IPS-18a (cell line): ENCODE measurements around the gene CD81.
A peak's percentile ranks its signal among the peaks of the same experiment; 100 is the strongest.

ENCODE experiments used
- H3K27ac ChIP-seq: one replicate; pipeline ENCODE4 v1.5.1; 2013; ENCODE audit warnings: low read length
- H3K27me3 ChIP-seq: one replicate; pipeline ENCODE4 v1.6.1; 2013; ENCODE audit warnings: mild to moderate bottlenecking, low read length; ENCODE audit not compliant: control insufficient read depth, insufficient read depth
- H3K36me3 ChIP-seq: one replicate; pipeline ENCODE4 v1.6.1; 2013; ENCODE audit warnings: low read depth, low read length; ENCODE audit not compliant: control insufficient read depth
- H3K4me1 ChIP-seq: one replicate; pipeline ENCODE4 v1.6.1; 2013; ENCODE audit warnings: low read depth, low read length; ENCODE audit not compliant: control insufficient read depth
- H3K4me3 ChIP-seq: one replicate; pipeline ENCODE4 v1.5.1; 2013; ENCODE audit warnings: low read length
- H3K9ac ChIP-seq: one replicate; pipeline ENCODE4 v1.6.1; 2013; ENCODE audit warnings: mild to moderate bottlenecking, low read length, moderate library complexity
- H3K9me3 ChIP-seq: one replicate; pipeline ENCODE4 v1.6.1; 2013; ENCODE audit warnings: low read depth, low read length; ENCODE audit not compliant: control insufficient read depth

CD81 gene

DNA sequence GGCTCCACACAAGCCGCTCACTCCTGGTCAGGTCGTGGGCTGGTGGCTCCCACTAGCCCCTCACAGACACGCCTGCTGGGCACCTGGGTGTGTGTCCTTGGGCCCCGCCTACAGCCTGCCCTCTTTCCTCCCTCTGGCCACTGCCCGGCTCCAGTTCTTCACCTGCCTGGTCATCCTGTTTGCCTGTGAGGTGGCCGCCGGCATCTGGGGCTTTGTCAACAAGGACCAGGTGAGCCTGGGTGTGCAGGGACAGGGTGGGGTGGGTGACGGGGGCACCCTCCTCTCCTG is 17.7 kb downstream of the CD81 start:
- Histone ChIP-seq H3K9ac (no peak overlapping the region), H3K36me3 (peaks cover 4% of the 10 kb centered on the region), H3K4me3 (no peak overlapping the region), H3K4me1 (no peaks in the 10 kb centered on the region), H3K27me3 (no peaks in the 10 kb centered on the region), H3K9me3 (no peaks in the 10 kb centered on the region), H3K27ac (no peak overlapping the region)

DNA sequence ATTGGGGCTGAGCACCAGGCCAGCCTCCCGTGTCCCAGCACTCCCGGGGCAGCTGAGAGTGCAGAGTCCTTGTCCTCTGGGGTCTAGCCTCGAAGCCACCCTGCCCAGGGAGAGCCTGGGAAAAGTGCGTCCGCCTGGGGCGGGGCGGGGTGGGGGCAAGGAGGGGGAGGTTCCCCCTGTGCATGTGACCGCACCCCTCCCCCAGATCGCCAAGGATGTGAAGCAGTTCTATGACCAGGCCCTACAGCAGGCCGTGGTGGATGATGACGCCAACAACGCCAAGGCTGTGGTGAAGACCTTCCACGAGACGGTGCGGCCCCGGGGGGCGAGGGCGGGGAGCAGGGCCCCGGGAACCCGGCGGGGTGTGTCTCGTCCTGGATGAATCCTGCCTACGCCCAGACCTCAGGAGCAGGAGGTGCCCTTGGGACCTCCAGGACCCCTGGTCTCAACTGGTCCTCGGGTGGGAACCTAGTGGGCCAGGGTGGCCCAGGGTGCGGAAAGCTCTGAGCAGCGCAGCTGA is 18.2 kb downstream of the CD81 start:
- no peaks in the 10 kb centered on the region for H3K9me3 ChIP-seq
- no peaks in the 10 kb centered on the region for H3K27me3 ChIP-seq
- H3K4me3 ChIP-seq = no peak overlapping the region
- H3K36me3 ChIP-seq = peaks cover 4% of the 10 kb centered on the region
- no peaks in the 10 kb centered on the region for H3K4me1 ChIP-seq
- H3K27ac ChIP-seq = no peak overlapping the region
- H3K9ac ChIP-seq = no peak overlapping the region

DNA sequence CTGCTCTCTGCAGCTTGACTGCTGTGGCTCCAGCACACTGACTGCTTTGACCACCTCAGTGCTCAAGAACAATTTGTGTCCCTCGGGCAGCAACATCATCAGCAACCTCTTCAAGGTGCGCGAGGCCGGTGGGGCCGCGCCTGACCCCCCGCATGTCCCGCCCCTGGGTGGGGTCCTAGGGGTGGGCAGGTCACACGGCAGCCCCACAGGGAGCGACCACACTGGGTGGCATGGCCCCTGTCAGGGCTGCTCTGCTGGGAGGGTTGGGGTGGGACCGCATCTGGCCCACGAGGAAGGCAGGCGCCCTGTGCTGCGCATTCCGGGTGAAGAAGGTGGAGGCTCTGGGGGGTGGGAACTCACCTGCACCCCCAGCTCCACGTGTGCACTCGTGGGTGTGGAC is 18.7 kb downstream of the CD81 start:
- no peaks in the 10 kb centered on the region for H3K4me1 ChIP-seq
- no peaks in the 10 kb centered on the region for H3K27me3 ChIP-seq
- peaks cover 4% of the 10 kb centered on the region for H3K36me3 ChIP-seq
- no peak overlapping the region for H3K4me3 ChIP-seq
- no peak overlapping the region for H3K9ac ChIP-seq
- no peak overlapping the region for H3K27ac ChIP-seq
- H3K9me3 ChIP-seq = no peaks in the 10 kb centered on the region

DNA sequence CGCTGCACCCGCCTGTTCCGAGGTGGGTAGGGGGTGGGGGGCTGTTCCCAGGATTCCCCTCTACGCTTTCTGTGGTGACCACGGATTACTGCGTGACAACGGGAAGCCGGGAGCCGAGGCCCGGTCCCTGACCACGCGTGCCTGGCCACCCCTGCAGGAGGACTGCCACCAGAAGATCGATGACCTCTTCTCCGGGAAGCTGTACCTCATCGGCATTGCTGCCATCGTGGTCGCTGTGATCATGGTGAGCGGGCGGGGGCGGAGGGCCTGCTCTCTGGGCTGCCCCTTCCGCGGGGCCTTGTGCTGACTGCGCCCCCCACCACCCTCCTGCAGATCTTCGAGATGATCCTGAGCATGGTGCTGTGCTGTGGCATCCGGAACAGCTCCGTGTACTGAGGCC is 19.4 kb downstream of the CD81 start:
- H3K9ac ChIP-seq = no peak overlapping the region
- H3K36me3 ChIP-seq = peaks cover 4% of the 10 kb centered on the region
- no peak overlapping the region for H3K4me3 ChIP-seq
- H3K27ac ChIP-seq = no peak overlapping the region
- H3K27me3 ChIP-seq = no peaks in the 10 kb centered on the region
- no peaks in the 10 kb centered on the region for H3K9me3 ChIP-seq
- no peaks in the 10 kb centered on the region for H3K4me1 ChIP-seq

DNA sequence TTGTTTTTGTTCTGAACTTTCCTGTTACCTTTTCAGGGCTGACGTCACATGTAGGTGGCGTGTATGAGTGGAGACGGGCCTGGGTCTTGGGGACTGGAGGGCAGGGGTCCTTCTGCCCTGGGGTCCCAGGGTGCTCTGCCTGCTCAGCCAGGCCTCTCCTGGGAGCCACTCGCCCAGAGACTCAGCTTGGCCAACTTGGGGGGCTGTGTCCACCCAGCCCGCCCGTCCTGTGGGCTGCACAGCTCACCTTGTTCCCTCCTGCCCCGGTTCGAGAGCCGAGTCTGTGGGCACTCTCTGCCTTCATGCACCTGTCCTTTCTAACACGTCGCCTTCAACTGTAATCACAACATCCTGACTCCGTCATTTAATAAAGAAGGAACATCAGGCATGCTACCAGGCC is 19.9 kb downstream of the CD81 start:
- peaks cover 4% of the 10 kb centered on the region for H3K36me3 ChIP-seq

DNA sequence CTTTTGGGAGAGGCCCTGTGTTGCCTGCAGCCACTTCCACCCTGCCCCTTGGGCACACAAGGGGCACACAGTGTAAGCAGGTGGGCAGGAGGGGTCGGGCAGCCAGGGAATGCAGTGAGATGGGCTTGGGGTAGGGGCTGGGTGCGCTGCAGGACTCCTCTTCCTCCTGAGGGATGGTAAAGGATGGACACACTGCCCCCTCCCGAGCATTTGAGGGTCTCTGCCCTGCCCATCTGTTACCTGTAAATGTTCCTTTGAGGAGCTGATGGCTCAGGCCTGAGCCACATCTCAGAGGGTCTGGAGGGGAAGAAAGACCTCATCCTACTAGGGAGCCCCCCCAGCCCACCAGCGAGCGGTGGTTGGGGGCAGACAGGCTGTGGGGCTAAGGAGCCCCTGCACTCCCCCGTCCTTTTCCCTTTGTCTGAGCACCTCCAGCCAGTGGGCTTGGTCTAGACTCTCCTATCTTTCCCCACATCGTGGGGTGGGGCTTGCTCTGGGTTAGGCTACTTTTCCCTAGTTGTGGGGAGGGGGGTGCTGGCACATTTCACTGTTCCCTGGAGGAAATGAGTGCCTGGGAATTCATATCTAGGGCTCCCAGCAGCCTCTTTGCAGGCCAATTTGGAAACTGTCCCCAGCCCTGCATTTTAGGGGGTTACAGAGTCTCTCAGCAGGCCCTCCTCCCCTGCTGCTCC is 21.7 kb downstream of the CD81 start:
- Histone ChIP-seq H3K9me3 (no peaks in the 10 kb centered on the region), H3K36me3 (peaks cover 11% of the 10 kb centered on the region), H3K27ac (no peak overlapping the region), H3K27me3 (no peaks in the 10 kb centered on the region), H3K4me1 (no peaks in the 10 kb centered on the region), H3K9ac (peak overlapping the region; percentile 62), H3K4me3 (peak overlapping the region; percentile 69)

More for the DNA sequence above, 19.9 kb downstream of the CD81 start:
- H3K4me3 ChIP-seq = no peak overlapping the region
- no peak overlapping the region for H3K9ac ChIP-seq
- no peaks in the 10 kb centered on the region for H3K27me3 ChIP-seq
- H3K9me3 ChIP-seq = no peaks in the 10 kb centered on the region
- H3K4me1 ChIP-seq = no peaks in the 10 kb centered on the region
- H3K27ac ChIP-seq = no peak overlapping the region

DNA sequence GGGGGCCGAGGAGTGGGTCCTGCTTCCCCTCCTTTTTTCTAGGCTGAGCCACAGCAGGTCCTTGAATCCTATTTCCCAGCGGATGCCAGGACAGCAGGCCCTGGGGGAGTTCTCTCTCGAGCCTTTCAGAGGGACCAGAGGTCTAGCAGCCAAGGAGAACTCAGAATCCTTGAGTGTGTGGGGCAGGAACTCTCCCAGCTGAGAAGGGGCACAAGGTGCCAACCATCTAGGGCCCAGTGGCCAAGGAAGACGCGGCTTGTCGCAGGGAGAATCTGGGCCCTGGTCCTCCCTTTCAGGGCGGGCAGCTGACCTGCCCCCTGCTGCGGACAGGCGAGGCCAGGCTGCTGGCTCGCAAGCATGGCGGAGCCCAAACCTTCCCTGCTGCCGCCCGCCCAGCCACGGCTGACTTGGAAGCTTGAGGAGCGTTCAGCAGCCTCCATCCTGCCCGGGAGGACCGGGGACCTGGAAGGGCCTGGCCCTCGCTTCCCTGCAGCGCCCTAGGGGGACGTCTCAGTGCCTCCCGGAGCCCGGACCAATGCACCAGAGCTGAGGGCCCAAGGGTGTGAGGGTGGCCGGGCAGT is 22.5 kb downstream of the CD81 start:
- Histone ChIP-seq H3K27ac (no peak overlapping the region), H3K36me3 (peaks cover 11% of the 10 kb centered on the region), H3K9me3 (no peaks in the 10 kb centered on the region), H3K4me3 (peak overlapping the region; percentile 69), H3K9ac (peak overlapping the region; percentile 62), H3K27me3 (no peaks in the 10 kb centered on the region), H3K4me1 (no peaks in the 10 kb centered on the region)

DNA sequence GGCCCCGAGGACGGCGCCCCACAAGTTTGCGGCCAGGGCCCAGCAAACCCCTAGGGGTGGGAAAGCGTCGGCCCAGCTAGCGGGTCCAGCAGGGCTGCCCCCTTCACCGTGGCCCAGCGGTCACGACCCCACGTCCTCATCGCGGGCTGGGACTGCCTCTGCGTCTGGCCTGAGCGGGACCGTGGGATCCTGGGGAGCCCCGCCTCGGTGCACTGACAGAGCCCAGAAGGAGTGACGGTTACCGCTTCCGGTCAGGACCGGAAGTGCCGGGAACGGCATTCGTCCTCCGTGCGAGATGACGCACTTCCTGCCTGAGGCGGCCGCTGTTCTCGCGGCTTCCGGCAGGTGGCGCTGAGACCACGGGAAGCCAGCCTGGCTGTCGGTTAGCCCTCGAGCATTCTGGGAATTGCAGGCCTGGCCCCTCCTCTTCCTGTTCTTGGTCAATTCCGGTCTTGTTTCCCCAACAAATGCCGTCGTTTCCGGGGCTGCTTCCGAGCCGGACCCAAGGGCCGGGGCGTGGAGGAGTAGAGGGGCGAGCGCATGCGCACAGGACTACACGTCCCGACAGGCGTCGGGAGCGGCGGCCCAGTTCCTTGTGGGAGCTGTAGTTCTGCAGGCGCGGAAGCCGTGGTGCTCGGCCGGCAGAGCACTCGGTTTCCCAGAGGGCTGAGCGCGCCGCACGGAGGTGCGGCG is 23.1 kb downstream of the CD81 start, which contains the start of gene TSSC4:
Gene TSSC4, plus strand, starts transcription at position 682 of the 693 bp plus-strand sequence. CDS start 1,884 bp downstream, outside the sequence.
- Histone ChIP-seq H3K4me3 (peak within 1 kb of the TSS; percentile 98), H3K9me3 (no peaks in the 10 kb centered on the region), H3K36me3 (peaks cover 11% of the 10 kb centered on the region), H3K27ac (peak within 1 kb of the TSS; percentile 8), H3K4me1 (no peaks in the 10 kb centered on the region), H3K9ac (peak within 1 kb of the TSS; percentile 93), H3K27me3 (no peaks in the 10 kb centered on the region)

DNA sequence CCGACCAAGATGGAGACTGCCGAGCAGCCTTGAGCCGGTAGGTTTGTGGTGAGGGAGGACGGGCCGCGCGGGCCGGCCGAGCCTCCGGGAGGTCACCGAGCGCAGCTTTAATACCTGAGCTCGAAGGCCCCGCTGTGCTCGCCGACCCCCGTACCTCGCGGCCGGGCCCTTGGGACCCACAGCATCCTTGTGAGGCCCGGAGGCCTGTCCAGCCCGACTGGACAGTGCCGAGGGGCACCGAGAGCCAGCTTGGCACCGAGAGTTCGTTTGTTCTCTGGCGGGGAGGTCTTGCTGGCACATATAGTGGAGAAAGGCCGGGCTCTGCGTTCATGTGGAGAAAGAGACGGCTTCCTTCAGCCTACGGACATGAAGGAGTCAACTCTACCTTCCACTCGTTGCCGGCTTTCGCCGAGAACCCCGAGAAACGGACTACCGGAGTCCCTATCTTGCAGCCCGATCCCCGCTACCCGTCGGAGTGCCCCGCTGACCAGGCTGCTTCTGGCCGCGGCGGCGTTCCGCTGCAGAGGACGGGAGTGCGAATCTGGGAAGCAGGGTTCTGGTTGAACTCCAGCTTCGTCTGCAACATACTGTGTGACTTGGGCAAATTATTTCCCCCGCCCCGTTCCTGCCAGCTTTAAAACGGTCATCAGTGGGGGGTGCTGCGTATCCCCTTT is 23.8 kb downstream of the CD81 start:
- peak overlapping the region; percentile 98 for H3K4me3 ChIP-seq

DNA sequence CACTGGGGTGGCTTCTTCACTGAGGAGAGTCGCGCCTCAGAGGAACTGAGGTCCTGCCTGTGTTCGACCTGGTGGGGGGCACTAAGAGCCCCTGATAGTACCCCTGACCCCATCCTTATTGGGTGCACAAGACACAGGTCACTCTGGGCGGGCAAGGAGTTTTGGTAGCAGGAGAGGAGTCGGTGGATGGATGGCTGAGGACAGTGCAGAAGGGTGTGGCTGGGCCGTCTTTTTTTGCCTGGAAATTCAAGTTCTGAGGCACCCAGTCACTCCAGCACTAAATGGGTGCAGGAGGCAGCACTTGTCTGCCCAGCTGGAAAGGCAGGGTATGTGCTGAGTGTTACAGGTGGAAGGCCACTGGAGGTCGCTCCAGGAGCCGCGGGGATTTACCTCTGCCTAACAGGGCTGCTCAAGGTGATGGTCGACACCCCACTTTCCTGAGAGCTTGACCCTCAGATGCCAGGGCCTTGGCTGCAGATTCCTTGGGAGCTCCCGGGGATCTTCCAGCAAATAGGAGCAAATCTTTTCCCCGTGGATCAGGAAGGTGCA is 24.4 kb downstream of the CD81 start:
- no peaks in the 10 kb centered on the region for H3K27me3 ChIP-seq
- peak overlapping the region; percentile 93 for H3K9ac ChIP-seq
- H3K4me3 ChIP-seq = peak overlapping the region; percentile 98
- no peaks in the 10 kb centered on the region for H3K9me3 ChIP-seq
- H3K36me3 ChIP-seq = peaks cover 11% of the 10 kb centered on the region
- H3K27ac ChIP-seq = no peak overlapping the region
- H3K4me1 ChIP-seq = no peaks in the 10 kb centered on the region

More for the DNA sequence above, 23.8 kb downstream of the CD81 start:
- H3K9me3 ChIP-seq = no peaks in the 10 kb centered on the region
- peak overlapping the region; percentile 93 for H3K9ac ChIP-seq
- peak overlapping the region; percentile 8 for H3K27ac ChIP-seq
- peaks cover 11% of the 10 kb centered on the region for H3K36me3 ChIP-seq
- H3K4me1 ChIP-seq = no peaks in the 10 kb centered on the region
- no peaks in the 10 kb centered on the region for H3K27me3 ChIP-seq

DNA sequence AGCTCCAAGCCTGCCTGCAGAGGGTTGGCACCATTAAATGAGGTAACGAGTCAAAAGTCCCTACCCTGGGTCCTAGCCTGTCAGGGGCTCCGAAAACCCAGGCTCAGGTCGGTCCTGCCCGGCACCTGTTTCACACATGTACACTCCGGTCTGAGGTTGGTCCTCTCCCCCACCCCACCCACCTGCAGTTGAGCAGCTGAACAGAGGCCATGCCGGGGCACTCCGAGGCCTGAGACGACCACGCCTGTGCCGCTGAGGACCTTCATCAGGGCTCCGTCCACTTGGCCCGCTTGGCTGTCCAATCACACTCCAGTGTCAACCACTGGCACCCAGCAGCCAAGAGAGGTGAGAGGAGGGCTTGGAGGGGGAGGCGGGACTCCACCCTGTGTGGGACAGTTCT is 25.0 kb downstream of the CD81 start:
- no peak overlapping the region for H3K27ac ChIP-seq
- peaks cover 8% of the 10 kb centered on the region for H3K36me3 ChIP-seq
- no peaks in the 10 kb centered on the region for H3K4me1 ChIP-seq
- H3K9me3 ChIP-seq = no peaks in the 10 kb centered on the region
- no peaks in the 10 kb centered on the region for H3K27me3 ChIP-seq
- peak overlapping the region; percentile 98 for H3K4me3 ChIP-seq
- H3K9ac ChIP-seq = no peak overlapping the region
